ENCODE results near the gene OR2T10. TPM values are rescaled to one million over a fixed set of nuclear protein-coding genes. Genes with fewer than 3 reads are reported as not detected.
"Not testable (repeated sequence)": the region's sequence is repeated elsewhere in the genome, so short reads cannot be mapped to it uniquely, and the experiment has no call there.

Gene OR2T10
- not detected for total RNA-seq
- not detected for polyA plus RNA-seq
- long read RNA-seq, donor 1: 0 reads
- long read RNA-seq, donor 2: 0 reads
- long read RNA-seq, donor 3: 0 reads
- long read RNA-seq, donor 4: 0 reads

- no peak for ATAC-seq
- no peak within 1 kb of the TSS for H3K27ac ChIP-seq (ENCODE audit: low read length)
- 85% methylated on average over 6 of the region's 6 CpGs for WGBS
- DNase-seq: no peak
- no peak within 1 kb of the TSS for H3K4me3 ChIP-seq (ENCODE audit: low read length)
- H3K27me3 ChIP-seq (ENCODE audit: control insufficient read depth, insufficient read depth): no peaks in the 10 kb centered on the region
- intact Hi-C loops (cut with DNase I): no loop called here
- no peaks in the 10 kb centered on the region for H3K4me1 ChIP-seq (ENCODE audit: control insufficient read depth, insufficient read depth, low read length)
- H3K9me3 ChIP-seq (ENCODE audit: control insufficient read depth, low read length): peaks cover 4% of the 10 kb centered on the region
Measured at GRCh38 chr1:248597589-248597988, at the start of gene OR2T10. Gene OR2T10, minus strand, starts transcription at chr1:248597700. Its CDS starts 3,932 bp downstream, at chr1:248593768.

- H3K9me3 ChIP-seq (ENCODE audit: control insufficient read depth, low read length); ATAC-seq; H3K27ac ChIP-seq (ENCODE audit: low read length); intact Hi-C loops (cut with DNase I); H3K27me3 ChIP-seq (ENCODE audit: control insufficient read depth, insufficient read depth); DNase-seq; H3K4me3 ChIP-seq (ENCODE audit: low read length); H3K4me1 ChIP-seq (ENCODE audit: control insufficient read depth, insufficient read depth, low read length): not testable (repeated sequence)
- 59% methylated on average over 2 of the region's 3 CpGs for WGBS
Measured at GRCh38 chr1:248645178-248645577, 47.7 kb upstream of the OR2T10 start, which contains the start of gene OR2T35. Gene OR2T35, minus strand, starts transcription at chr1:248645278. Its CDS starts 6,020 bp downstream, at chr1:248639258.

- no CpG with 5 or more reads among the region's 4 CpGs for WGBS
- intact Hi-C loops (cut with DNase I); H3K4me1 ChIP-seq (ENCODE audit: control insufficient read depth, insufficient read depth, low read length): not testable (repeated sequence)
Measured at GRCh38 chr1:248642971-248643651, 45.6 kb upstream of the OR2T10 start.

GRCh38 chr1:248641583-248641982, 44.1 kb upstream of the OR2T10 start:
- H3K4me3 ChIP-seq (ENCODE audit: low read length); ATAC-seq; DNase-seq; H3K4me1 ChIP-seq (ENCODE audit: control insufficient read depth, insufficient read depth, low read length); H3K27ac ChIP-seq (ENCODE audit: low read length); H3K9me3 ChIP-seq (ENCODE audit: control insufficient read depth, low read length); intact Hi-C loops (cut with DNase I); H3K27me3 ChIP-seq (ENCODE audit: control insufficient read depth, insufficient read depth): not testable (repeated sequence)
- 100% methylated on average over 2 of the region's 5 CpGs for WGBS

More at GRCh38 chr1:248642971-248643651, 45.6 kb upstream of the OR2T10 start:
- not testable (repeated sequence) for ATAC-seq; H3K9me3 ChIP-seq (ENCODE audit: control insufficient read depth, low read length); H3K27me3 ChIP-seq (ENCODE audit: control insufficient read depth, insufficient read depth); H3K27ac ChIP-seq (ENCODE audit: low read length); DNase-seq; H3K4me3 ChIP-seq (ENCODE audit: low read length)

- H3K4me3 ChIP-seq (ENCODE audit: low read length); DNase-seq; H3K27me3 ChIP-seq (ENCODE audit: control insufficient read depth, insufficient read depth); H3K4me1 ChIP-seq (ENCODE audit: control insufficient read depth, insufficient read depth, low read length); H3K9me3 ChIP-seq (ENCODE audit: control insufficient read depth, low read length); H3K27ac ChIP-seq (ENCODE audit: low read length); intact Hi-C loops (cut with DNase I); ATAC-seq: not testable (repeated sequence)
- WGBS: no CpG with 5 or more reads among the region's 3 CpGs
Measured at GRCh38 chr1:248640906-248641305, 43.4 kb upstream of the OR2T10 start.

GRCh38 chr1:248639652-248640051, 42.2 kb upstream of the OR2T10 start:
- H3K4me3 ChIP-seq (ENCODE audit: low read length); H3K9me3 ChIP-seq (ENCODE audit: control insufficient read depth, low read length); H3K27me3 ChIP-seq (ENCODE audit: control insufficient read depth, insufficient read depth); H3K4me1 ChIP-seq (ENCODE audit: control insufficient read depth, insufficient read depth, low read length); DNase-seq; ATAC-seq; intact Hi-C loops (cut with DNase I); H3K27ac ChIP-seq (ENCODE audit: low read length): not testable (repeated sequence)
- no CpG with 5 or more reads among the region's 5 CpGs for WGBS

GRCh38 chr1:248636612-248637011, 39.1 kb upstream of the OR2T10 start:
- 42% methylated on average over 2 of the region's 5 CpGs for WGBS
- ATAC-seq; H3K4me3 ChIP-seq (ENCODE audit: low read length); intact Hi-C loops (cut with DNase I); H3K27ac ChIP-seq (ENCODE audit: low read length); H3K27me3 ChIP-seq (ENCODE audit: control insufficient read depth, insufficient read depth); DNase-seq; H3K4me1 ChIP-seq (ENCODE audit: control insufficient read depth, insufficient read depth, low read length); H3K9me3 ChIP-seq (ENCODE audit: control insufficient read depth, low read length): not testable (repeated sequence)

GRCh38 chr1:248634991-248635390, 37.5 kb upstream of the OR2T10 start, which contains the start of gene OR2T11:
Gene OR2T11, minus strand, starts transcription at chr1:248635091. Its CDS starts 7,963 bp downstream, at chr1:248627128.
- H3K27me3 ChIP-seq (ENCODE audit: control insufficient read depth, insufficient read depth); intact Hi-C loops (cut with DNase I); H3K27ac ChIP-seq (ENCODE audit: low read length); ATAC-seq; H3K4me3 ChIP-seq (ENCODE audit: low read length); DNase-seq; H3K4me1 ChIP-seq (ENCODE audit: control insufficient read depth, insufficient read depth, low read length); H3K9me3 ChIP-seq (ENCODE audit: control insufficient read depth, low read length): not testable (repeated sequence)
- no CpG with 5 or more reads among the region's 2 CpGs for WGBS

- ATAC-seq (no peak), DNase-seq (no peak)
- no peak overlapping the region for H3K27ac ChIP-seq (ENCODE audit: low read length)
- no peaks in the 10 kb centered on the region for H3K27me3 ChIP-seq (ENCODE audit: control insufficient read depth, insufficient read depth)
- no peak overlapping the region for H3K4me3 ChIP-seq (ENCODE audit: low read length)
- no peaks in the 10 kb centered on the region for H3K9me3 ChIP-seq (ENCODE audit: control insufficient read depth, low read length)
- H3K4me1 ChIP-seq (ENCODE audit: control insufficient read depth, insufficient read depth, low read length): no peaks in the 10 kb centered on the region
- WGBS: 70% methylated on average over 7 of the region's 7 CpGs
- intact Hi-C loops (cut with DNase I): no loop called here
Measured at GRCh38 chr1:248631354-248632008, 34.0 kb upstream of the OR2T10 start.

GRCh38 chr1:248630551-248630950, 33.1 kb upstream of the OR2T10 start:
- DNase-seq (no peak), ATAC-seq (no peak)
- Histone ChIP-seq H3K27me3 (ENCODE audit: control insufficient read depth, insufficient read depth) (no peaks in the 10 kb centered on the region), H3K4me1 (ENCODE audit: control insufficient read depth, insufficient read depth, low read length) (no peaks in the 10 kb centered on the region), H3K4me3 (ENCODE audit: low read length) (no peak overlapping the region), H3K9me3 (ENCODE audit: control insufficient read depth, low read length) (no peaks in the 10 kb centered on the region), H3K27ac (ENCODE audit: low read length) (no peak overlapping the region)
- intact Hi-C loops (cut with DNase I): no loop called here
- 70% methylated on average over 2 of the region's 2 CpGs for WGBS
